Measurements from ENCODE around the gene ART1. TPM values are rescaled to one million over a fixed set of nuclear protein-coding genes. Genes with fewer than 3 reads are reported as not detected.

ART1 gene
- total RNA-seq, 6 experiments from 2014 or later = not detected

DNA sequence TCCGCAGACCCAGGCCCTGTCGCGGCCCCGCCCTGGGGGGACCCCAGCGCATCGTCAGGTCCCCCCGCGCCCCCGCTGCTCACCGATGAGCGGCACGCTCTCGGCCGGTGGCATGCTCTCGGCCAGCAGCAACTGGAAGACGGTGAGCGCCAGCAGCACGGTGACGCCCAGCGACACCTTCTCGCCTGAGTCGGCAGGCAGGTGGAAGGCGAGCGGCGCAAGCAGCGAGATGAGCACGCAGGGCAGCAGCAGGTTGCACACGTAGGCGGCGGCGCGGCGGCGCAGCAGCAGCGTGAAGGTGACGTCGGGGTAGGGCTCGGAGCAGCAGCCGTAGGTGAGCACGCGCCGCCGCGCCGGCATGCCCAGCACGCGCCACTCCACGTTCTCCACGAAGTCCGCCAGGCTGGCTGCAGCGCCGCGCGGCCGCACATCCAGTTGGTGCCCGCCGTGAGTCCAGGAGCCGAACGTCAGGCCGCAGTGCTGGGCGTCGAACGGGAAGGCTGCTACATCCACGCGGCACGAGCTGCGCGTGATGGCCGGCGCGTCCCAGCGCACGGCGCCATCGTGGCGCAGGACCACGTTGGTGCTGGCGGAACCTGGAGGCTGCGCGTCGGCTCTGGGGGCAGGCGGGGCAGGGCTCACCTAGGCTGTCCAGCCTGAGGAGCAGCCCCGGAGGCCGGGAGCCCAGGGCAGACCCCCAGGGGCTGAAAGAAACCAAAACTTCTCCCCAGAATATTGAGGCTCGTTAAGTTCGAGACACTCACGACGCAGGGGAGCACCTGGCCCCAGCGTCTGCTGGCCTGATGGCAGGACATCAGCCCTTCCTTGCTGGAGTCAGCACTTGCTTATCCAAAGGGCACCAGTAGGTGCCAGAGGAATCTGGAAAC lies 22.5 kb downstream of the ART1 start:
- peaks cover 0 to 3% (median 1%) of the 10 kb centered on the region in 4 donors for H3K36me3 ChIP-seq
- H3K27me3 ChIP-seq = no peaks in the 10 kb centered on the region
- WGBS (ENCODE audit: insufficient coverage, low coverage, low lambda C conversion rate, missing lambda C conversion rate) = 97% methylated on average over 30 of the region's 89 CpGs
- H3K27ac ChIP-seq = no peak overlapping the region
- H3K4me3 ChIP-seq = no peak overlapping the region
- no peak for TF ChIP-seq POLR2A (IDR thresholded peaks at IDR 0.05)
- TF ChIP-seq, protein P1, sequence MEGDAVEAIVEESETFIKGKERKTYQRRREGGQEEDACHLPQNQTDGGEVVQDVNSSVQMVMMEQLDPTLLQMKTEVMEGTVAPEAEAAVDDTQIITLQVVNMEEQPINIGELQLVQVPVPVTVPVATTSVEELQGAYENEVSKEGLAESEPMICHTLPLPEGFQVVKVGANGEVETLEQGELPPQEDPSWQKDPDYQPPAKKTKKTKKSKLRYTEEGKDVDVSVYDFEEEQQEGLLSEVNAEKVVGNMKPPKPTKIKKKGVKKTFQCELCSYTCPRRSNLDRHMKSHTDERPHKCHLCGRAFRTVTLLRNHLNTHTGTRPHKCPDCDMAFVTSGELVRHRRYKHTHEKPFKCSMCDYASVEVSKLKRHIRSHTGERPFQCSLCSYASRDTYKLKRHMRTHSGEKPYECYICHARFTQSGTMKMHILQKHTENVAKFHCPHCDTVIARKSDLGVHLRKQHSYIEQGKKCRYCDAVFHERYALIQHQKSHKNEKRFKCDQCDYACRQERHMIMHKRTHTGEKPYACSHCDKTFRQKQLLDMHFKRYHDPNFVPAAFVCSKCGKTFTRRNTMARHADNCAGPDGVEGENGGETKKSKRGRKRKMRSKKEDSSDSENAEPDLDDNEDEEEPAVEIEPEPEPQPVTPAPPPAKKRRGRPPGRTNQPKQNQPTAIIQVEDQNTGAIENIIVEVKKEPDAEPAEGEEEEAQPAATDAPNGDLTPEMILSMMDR (IDR thresholded peaks at IDR 0.05) = no peak
- no peak for DNase-seq
- no peaks in the 10 kb centered on the region for H3K4me1 ChIP-seq
- no peaks in the 10 kb centered on the region for H3K9me3 ChIP-seq
- intact Hi-C loops (cut with DNase I) = no loop called here
- no peak for ATAC-seq

DNA sequence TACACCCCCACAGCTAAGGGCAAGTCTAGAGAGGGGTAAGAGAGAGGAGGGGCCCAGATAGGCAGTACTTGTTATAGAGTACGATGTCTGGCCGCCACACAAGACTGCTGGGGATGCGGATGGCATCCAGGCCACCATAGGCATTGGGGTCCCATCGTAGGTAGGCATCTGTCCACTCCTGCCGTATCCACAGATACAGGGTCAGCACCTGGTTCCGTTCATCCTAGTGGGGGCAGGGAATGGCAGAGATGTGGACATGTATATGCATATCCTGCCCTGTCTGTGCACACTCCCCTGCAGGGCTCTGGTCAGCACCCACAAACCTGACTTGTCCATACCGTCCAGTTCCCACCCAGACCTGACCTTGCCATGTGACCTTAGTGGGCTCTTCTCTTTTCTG lies 24.2 kb downstream of the ART1 start:
- WGBS (ENCODE audit: insufficient coverage, low coverage, low lambda C conversion rate, missing lambda C conversion rate) = no CpG with 5 or more reads among the region's 7 CpGs
- intact Hi-C loops (cut with DNase I) = no loop called here
- peaks cover 0 to 15% (median 5%) of the 10 kb centered on the region in 4 donors for H3K36me3 ChIP-seq
- no peaks in the 10 kb centered on the region for H3K9me3 ChIP-seq
- no peak for ATAC-seq
- H3K4me1 ChIP-seq = no peaks in the 10 kb centered on the region
- no peak for DNase-seq
- no peak overlapping the region for H3K27ac ChIP-seq
- no peaks in the 10 kb centered on the region for H3K27me3 ChIP-seq
- no peak overlapping the region for H3K4me3 ChIP-seq
- TF ChIP-seq, protein P1 (IDR thresholded peaks at IDR 0.05) = no peak
- no peak for TF ChIP-seq POLR2A (IDR thresholded peaks at IDR 0.05)

DNA sequence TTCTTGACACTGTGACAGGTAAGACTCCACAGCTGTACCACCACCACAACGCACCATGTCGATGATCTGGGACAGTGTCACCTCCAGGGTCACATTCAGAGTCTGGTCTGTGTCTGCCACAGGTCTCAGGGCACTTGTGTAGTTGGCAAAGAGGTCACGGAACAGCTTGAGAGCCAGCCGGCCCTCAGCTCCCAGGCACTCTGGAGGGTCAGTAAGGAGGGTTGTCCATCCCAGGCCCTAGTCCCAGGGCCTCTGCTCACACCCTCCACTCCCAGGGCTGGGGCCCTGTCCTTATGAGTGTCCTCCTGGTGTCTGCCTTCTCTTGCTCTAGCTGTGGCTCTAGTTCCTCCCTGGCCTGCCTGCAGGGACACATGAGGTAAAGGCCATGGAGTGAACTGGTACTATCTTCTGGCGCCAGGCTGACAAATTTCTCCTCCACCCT lies 24.8 kb downstream of the ART1 start:
- H3K4me1 ChIP-seq = no peaks in the 10 kb centered on the region
- DNase-seq = no peak
- TF ChIP-seq, protein P1 (IDR thresholded peaks at IDR 0.05) = no peak
- no peak for TF ChIP-seq POLR2A (IDR thresholded peaks at IDR 0.05)
- H3K27ac ChIP-seq = no peak overlapping the region
- no peaks in the 10 kb centered on the region for H3K9me3 ChIP-seq
- intact Hi-C loops (cut with DNase I) = no loop called here
- no peaks in the 10 kb centered on the region for H3K27me3 ChIP-seq
- 88% methylated on average over 3 of the region's 5 CpGs for WGBS (ENCODE audit: insufficient coverage, low coverage, low lambda C conversion rate, missing lambda C conversion rate)
- H3K36me3 ChIP-seq = peaks cover 0 to 22% (median 7%) of the 10 kb centered on the region in 4 donors
- ATAC-seq = peak in 1 of 4 donors; percentile 23
- no peak overlapping the region for H3K4me3 ChIP-seq

DNA sequence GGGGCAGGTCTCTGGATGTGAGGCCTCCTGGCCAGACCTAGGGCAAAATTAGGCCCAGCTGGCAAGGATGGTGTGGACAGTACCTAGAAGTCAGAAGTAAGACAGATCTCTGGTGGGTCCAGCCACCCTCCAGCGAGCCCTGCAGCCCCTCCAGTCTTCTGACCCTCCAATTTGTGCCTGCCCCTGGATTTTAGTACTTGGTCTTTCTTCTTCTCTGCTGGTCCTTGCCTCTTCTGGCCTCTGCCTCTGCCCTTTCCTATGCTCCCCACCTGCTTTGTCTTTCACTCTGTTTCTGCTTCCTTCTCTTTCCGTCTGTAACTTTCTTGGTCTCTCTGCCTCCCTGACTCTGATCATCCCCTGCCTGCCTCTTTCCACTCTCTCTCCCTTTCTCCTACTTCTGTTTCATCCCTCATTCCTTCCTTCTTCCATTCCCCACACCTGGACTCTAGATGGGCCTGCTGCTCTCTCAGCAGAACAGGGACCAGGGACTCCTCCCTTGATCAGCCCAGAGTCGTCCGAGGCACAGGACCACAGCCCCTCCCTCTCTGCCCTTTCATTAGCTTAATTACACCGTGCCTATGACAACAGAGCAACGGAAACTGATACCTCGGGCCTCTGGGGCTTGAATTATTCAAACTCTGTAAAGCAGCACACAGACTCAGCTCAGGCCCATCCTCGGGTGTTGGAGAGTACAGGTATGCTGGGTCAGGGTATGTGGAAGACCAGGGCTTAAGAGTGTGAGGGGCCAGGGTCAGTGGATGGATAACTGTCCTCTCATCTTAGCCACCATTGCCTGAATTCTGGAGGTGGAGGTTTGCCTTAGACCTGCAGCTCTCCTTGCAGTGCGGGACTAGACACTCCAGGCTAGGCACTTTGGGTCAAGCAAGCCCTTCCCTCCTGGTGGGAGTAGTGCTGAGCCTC lies 26.7 kb downstream of the ART1 start, which contains the start of gene CHRNA10:
Gene CHRNA10 (minus strand): TSS at position 51 of the 921 bp plus-strand sequence. CDS start 72 bp downstream, outside the sequence.
- WGBS (ENCODE audit: insufficient coverage, low coverage, low lambda C conversion rate, missing lambda C conversion rate) = 86% methylated on average over 8 of the region's 9 CpGs
- Histone ChIP-seq H3K4me3 (no peak within 1 kb of the TSS), H3K27me3 (no peaks in the 10 kb centered on the region), H3K36me3 (peaks cover 5 to 40% (median 22%) of the 10 kb centered on the region in 4 donors), H3K27ac (no peak within 1 kb of the TSS), H3K4me1 (no peaks in the 10 kb centered on the region), H3K9me3 (no peaks in the 10 kb centered on the region)
- DNase-seq (no peak), ATAC-seq (no peak)
- intact Hi-C loops (cut with DNase I) = no loop called here
- no peak for TF ChIP-seq POLR2A (IDR thresholded peaks at IDR 0.05)
- TF ChIP-seq, protein P1 (IDR thresholded peaks at IDR 0.05) = no peak
